ENCODE measurements around the gene AXIN1.
A peak's percentile ranks its signal among the peaks of the same experiment; 100 is the strongest.
"Not testable (repeated sequence)": the region's sequence is repeated elsewhere in the genome, so short reads cannot be mapped to it uniquely, and the experiment has no call there.

GRCh38 chr16:387761-388666, 35.5 kb upstream of the AXIN1 start:
- TF ChIP-seq CHD2 (IDR thresholded peaks at IDR 0.05; ENCODE audit: low read depth, low read length); TAF1 (IDR thresholded peaks at IDR 0.05; ENCODE audit: control insufficient read depth, extremely low read depth, insufficient read depth, low read length, severe bottlenecking); LEF1 (IDR thresholded peaks at IDR 0.05); CBFB (CRISPR knock-in tag; IDR thresholded peaks at IDR 0.05); TCF7 (IDR thresholded peaks at IDR 0.05; ENCODE audit: borderline replicate concordance); DDX20 (tag; IDR thresholded peaks at IDR 0.05; ENCODE audit: low read depth); MYC (CRISPR knock-in tag; IDR thresholded peaks at IDR 0.05; ENCODE audit: borderline replicate concordance, low read depth): not testable (repeated sequence)
- TF ChIP-seq CTCF (IDR thresholded peaks at IDR 0.05 in 2 of 3, conservative IDR thresholded peaks at IDR 0.05 in 1 of 3; ENCODE audit: insufficient read depth in 2 of 3, low read depth in 1 of 3, low read length in 3 of 3) (peak in 2 of 3 experiments; percentile 9 to 47; a peak in 3 of 6 replicates), MYC (IDR thresholded peaks at IDR 0.05; ENCODE audit: low read depth, low read length) (peak; percentile 50; the same call in 1 of the 2 replicates)

All from K562 (cell line).